Muscle of arm (tissue), 12 donors: ENCODE data around the gene VAMP1. TPM values are rescaled to one million over a fixed set of nuclear protein-coding genes. Genes with fewer than 3 reads are reported as not detected.
"Not testable (repeated sequence)": the region's sequence is repeated elsewhere in the genome, so short reads cannot be mapped to it uniquely, and the experiment has no call there.

Experiments used
- DNase-seq: peaks from one replicate; pipeline ENCODE4 v3.0.0-alpha.2; 2013
- polyA plus RNA-seq, 12 donors: library from polyadenylated mRNA; unstranded; fragments of 120-200 nt; gene quantifications; one replicate each; pipeline ENCODE4 v1.2.1, GENCODE V29; 2013; ENCODE audit not compliant: insufficient read length in 12 of 12

Gene VAMP1
- polyA plus RNA-seq, 12 donors = 6.9 to 25.7 (median 11.9) TPM; not detected in 1

DNA sequence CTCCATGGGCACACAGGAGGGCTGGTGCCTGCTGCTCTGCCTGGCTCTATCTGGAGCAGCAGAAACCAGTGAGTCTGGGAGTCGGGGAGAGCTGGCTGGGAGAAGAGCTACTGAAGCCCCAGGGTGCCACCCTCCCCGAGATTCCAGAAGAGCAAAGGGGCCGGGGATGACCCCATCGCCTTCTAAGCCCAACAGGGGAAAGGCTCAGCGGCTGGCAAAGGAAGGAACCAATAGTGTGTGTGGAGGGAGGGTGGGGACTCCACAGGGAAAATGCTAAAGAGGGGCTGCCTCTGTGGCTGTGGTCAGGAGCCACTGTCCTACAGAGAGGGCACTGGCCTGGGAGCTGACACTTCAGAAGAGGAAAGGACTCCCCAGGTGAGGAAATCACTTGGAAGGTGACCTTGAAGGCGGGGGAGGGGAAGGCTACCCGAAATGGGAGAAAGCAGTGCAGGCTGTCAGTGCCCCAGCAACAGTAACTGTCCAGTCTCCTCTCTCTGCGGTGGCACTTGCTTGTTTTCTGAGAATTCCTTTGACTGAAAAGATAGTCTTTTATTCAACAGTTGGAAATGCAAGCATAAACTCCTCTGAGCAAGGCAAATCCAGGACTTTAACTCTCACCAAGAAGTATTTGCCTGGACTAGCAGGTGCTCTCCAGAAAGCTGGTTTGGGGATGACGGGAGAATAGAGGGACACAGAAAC, 18.1 kb downstream of the VAMP1 start:
- DNase-seq = no peak

- DNase-seq = peak; percentile 92
Observed at GRCh38 chr12:6451348-6452244, 18.9 kb downstream of the VAMP1 start, which contains the start of gene TAPBPL. TAPBPL (plus strand) TSS chr12:6452042; CDS start chr12:6452249, 207 bp downstream.

DNA sequence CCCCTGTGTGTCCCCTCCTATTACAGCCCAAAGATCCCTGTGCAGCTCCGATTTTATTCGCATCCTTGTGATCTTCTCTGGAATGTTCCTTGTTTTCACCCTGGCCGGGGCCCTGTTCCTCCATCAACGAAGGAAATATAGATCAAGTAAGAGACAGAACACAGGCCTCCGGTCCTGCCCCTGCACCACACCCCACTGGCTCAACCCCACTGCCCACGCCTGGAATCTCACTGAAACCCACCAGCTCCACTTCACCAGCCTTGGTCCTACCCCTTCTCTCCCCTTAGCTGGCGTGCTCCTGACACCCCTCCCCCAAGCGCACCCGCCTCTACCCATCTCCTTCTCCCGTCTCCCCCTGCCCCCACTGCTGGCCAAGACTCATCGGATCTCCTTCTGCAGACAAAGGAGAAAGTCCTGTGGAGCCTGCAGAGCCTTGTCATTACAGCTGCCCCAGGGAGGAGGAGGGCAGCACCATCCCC, 19.6 kb downstream of the VAMP1 start:
- no peak for DNase-seq

DNA sequence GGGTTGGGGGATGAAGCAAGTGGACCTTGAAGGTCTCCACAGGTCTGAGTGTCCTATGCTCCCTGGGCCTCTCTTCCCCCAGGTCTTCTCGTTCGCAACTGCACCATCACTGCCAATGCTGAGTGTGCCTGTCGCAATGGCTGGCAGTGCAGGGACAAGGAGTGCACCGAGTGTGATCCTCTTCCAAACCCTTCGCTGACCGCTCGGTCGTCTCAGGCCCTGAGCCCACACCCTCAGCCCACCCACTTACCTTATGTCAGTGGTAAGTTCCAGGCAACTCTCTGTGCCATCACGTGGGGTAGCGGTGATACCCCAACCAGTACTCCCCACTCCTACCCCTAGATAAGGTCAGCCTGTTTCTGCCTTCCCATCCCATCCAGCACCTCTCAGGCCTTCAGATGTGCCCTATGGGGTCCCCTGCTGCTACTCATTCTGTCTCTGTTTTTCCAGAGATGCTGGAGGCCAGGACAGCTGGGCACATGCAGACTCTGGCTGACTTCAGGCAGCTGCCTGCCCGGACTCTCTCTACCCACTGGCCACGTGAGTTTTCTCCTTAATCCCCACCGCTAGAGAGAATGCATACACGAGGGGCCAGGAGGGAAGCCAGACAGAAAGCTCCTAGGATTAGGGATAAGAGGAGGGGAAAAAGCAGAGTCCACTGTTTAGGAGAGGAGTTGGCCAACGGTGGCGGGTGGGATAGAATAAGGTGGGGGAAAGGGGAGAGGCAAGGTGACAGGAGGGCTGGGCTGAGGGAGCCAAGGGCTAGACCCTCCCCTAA, 20.2 kb downstream of the VAMP1 start:
- DNase-seq = no peak

DNA sequence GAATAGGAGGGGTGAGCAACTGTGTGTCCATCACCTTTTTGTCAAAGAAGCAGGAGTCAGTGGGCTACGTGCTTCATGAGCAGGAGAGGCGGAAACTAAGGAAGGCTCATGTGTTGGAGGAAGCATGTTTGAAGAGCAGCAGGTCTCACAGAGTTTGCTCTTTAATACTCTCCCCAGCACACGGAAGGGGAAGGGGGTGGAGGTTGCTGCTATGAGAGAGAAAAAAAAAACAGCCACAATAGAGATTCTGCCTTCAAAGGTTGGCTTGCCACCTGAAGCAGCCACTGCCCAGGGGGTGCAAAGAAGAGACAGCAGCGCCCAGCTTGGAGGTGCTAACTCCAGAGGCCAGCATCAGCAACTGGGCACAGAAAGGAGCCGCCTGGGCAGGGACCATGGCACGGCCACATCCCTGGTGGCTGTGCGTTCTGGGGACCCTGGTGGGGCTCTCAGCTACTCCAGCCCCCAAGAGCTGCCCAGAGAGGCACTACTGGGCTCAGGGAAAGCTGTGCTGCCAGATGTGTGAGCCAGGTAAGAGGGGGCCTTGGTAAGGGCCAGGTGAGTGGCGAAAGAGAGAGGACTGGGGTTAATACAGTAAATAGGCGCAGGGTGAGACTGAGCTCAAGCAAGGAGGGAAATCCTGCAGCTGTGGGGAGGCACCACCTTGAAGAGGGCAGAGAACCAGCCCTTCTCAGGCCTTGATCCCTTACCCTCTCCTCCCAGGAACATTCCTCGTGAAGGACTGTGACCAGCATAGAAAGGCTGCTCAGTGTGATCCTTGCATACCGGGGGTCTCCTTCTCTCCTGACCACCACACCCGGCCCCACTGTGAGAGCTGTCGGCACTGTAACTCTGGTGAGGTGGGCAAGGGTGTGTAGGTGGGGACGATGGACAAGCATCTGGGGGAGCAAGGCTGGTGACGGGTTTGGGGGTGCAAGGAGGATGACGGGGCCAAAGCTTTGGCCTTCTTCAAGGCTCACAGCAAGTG, 25.5 kb downstream of the VAMP1 start, which contains the start of gene CD27:
Gene CD27, plus strand, starts transcription at position 252 of the 985 bp plus-strand sequence. Its CDS starts 141 bp downstream, at position 393.
- DNase-seq = no peak

GRCh38 chr12:6444031-6444430, 26.4 kb downstream of the VAMP1 start:
- DNase-seq = no peak

GRCh38 chr12:6443361-6443983, 27.0 kb downstream of the VAMP1 start:
- no peak for DNase-seq

DNA sequence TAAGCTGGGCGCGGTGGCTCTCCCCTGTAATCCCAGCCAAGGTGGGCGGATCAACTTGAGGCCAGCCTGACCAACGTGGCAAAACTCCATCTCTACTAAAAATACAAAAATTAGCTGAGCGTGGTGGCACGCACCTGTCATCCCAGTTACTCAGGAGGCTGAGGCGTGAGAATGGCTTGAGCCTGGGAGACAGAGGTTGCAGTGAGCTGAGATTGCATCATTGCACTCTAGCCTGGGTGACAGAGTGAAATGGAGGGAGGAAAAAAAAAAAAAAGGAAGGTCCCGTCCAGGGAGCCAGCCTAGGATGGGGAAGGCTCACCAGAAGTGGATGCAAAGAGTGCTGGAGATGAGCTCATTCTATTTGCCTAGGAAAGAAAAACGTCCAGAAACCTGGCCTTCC, 27.6 kb downstream of the VAMP1 start:
- DNase-seq = no peak

DNA sequence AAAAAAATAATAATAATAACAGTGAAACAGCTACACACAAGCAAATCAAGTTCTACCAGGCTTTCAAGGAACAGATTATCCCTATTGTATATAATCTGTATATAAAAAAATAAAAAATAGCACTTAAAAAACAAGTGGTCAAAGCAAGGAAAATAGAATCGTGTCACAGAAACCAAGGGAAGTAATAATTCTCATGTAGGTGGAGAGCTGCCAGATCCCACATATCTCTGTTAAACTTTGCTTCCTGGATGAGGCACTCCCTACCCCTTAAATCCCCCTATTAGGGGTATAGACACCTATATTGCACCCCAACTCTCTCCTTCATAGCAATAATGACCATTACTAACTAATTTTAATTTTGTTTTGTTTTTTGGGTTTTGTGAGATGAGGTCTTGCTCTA, 30.1 kb downstream of the VAMP1 start:
- DNase-seq = no peak

DNA sequence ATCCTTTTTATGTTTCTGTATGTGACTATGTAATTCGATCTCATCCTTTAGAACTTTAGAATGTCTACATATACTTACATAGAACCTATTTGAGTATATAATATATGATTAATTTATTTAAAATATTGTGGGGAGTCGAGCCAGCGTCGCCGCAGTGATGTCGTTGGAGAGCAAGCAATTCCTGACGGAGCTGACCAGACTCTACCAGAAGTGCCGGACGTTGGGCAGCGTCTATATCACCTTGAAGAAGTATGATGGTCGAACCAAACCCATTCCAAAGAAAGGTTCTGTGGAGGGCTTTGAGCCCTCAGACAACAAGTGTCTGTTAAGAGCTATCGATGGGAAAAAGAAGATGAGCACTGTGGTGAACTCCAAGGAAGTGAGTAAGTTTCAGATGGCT, 32.1 kb downstream of the VAMP1 start:
- no peak for DNase-seq

- DNase-seq = no peak
Observed at GRCh38 chr12:6437586-6437985, 32.9 kb downstream of the VAMP1 start.

DNA sequence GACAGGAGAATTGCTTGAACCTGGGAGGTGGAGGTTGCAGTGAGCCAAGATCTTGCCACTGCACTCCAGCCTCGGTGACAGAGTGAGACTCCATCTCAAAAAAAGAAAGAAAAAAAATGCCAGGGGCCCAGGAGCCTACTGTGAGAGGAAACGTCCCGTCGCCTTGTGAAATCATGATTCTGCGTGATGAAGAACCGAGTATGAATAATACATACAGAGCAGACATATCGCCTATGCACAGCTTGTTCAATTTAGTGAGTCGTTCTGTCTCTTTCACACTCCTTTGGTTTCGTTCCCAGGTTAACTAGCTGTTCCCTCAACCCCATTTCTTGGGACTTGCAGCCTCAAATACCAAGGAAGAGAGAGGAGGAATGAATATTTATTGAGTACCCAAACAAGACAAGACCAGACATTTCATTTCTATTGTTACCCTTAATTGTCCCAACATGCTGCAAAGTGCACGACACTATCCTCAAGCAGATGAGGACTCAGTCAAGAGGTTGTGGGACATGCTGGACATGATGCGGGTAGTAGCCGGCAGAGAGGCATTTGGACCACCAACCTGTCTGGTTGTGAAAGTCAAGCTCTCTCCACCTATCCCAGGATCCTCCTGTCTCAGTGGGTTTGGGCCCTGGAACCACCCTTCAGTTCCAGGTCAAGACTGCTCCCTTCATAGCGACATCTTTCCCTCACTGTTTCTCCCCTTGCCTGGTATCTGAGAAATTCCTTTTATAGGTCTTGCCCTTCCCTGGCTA, 34.3 kb downstream of the VAMP1 start:
- DNase-seq = no peak

DNA sequence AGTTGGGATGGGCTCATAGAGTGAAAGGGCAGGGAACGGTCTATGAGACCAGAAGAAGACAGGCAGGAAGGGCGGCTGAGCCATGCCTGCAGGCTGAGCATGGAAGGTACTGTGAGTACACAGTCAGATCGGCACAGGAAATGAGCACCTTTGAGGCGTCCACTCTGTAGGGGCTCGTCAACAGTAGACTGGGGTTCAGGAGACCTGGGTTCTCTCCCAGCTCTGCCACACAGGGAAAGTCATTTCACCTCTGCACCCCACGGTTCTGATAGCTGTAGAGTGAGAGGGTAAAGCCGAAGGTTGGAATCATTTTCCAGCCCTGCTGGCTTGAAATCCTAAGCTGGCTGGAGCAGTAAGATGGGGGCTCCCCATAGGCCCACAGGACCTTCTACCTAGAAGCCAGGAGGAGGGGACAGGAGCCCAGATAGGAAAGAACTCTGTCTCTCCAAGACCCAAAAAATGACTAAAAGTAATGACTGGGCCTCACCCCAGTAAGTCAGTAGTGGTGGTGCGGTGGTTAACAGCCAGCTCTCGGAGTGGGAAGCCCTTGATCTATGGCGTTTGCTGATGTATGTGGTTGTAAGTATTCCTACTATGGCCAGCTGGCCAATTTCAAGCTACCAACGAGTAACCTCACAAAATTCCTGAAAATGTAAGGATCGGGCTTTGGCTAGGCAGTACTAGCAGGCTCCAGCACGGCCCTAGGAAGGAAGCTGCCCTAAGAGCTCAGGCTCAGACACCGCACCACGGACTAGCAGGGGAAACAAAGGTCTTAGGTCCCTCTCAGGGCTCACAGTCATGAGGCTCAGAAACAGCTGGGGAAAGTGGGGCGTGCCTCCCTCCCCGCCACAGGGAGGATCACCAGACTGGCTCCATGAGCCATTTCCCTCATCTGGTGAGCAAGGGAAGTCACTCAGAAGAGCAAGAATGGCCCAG, 36.0 kb downstream of the VAMP1 start:
- no peak for DNase-seq

DNA sequence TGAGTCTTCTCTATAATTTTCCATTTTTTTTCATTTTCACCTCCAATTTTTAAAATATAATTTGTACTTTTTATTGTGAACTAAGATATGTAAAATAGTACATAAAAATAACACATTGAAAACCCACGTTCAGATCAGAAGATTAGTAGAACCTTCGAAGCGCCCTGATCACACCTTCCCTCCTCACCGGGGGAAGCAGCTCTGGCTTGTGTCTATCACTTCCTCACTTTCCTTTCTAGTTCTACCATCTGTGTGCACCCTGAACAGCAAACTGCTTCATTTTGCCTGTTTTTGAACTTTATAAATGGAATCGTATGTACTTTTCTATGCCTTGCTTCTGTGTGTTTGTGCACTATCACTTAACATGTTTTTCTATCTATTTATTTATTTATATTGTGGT, 37.5 kb downstream of the VAMP1 start:
- no peak for DNase-seq

- DNase-seq = peak; percentile 45
Observed at GRCh38 chr12:6430124-6430989, 40.1 kb downstream of the VAMP1 start.

GRCh38 chr12:6428326-6428725, 42.2 kb downstream of the VAMP1 start:
- no peak for DNase-seq

- not testable (repeated sequence) for DNase-seq
Observed at GRCh38 chr12:6427796-6428195, 42.7 kb downstream of the VAMP1 start.
